Measurements from ENCODE around the gene ZNF837. TPM values are rescaled to one million over a fixed set of nuclear protein-coding genes. Genes with fewer than 3 reads are reported as not detected.
A peak's percentile ranks its signal among the peaks of the same experiment; 100 is the strongest.

The ZNF837 gene
- total RNA-seq, 1 experiment from 2014 or later: 4.9 TPM

- TF ChIP-seq ZNF425 (CRISPR knock-in tag; conservative IDR thresholded peaks at IDR 0.05) (no peak), HMGA2 (CRISPR knock-in tag; IDR thresholded peaks at IDR 0.05) (no peak), FOXJ3 (CRISPR knock-in tag; IDR thresholded peaks at IDR 0.05; ENCODE audit: borderline replicate concordance) (no peak), IRF2 (CRISPR knock-in tag; IDR thresholded peaks at IDR 0.05; ENCODE audit: borderline replicate concordance, low read depth) (no peak), HMGXB4 (CRISPR knock-in tag; IDR thresholded peaks at IDR 0.05) (peak; percentile 70; the same call in 1 of the 2 replicates), ZNF396 (CRISPR knock-in tag; IDR thresholded peaks at IDR 0.05; ENCODE audit: borderline replicate concordance) (no peak), ATF1 (CRISPR knock-in tag; IDR thresholded peaks at IDR 0.05) (0 out of 2 replicates have a peak, but pooled peaks have one; percentile 21), NFATC4 (CRISPR knock-in tag; IDR thresholded peaks at IDR 0.05) (no peak), GRHL2 (CRISPR knock-in tag; IDR thresholded peaks at IDR 0.05; ENCODE audit: insufficient replicate concordance, severe bottlenecking) (no peak), ZNF281 (CRISPR knock-in tag; IDR thresholded peaks at IDR 0.05) (no peak), NFE2L1 (CRISPR knock-in tag; IDR thresholded peaks at IDR 0.05) (no peak), ESRRA (CRISPR knock-in tag; IDR thresholded peaks at IDR 0.05; ENCODE audit: borderline replicate concordance) (no peak), ZNF219 (CRISPR knock-in tag; IDR thresholded peaks at IDR 0.05; ENCODE audit: borderline replicate concordance) (no peak), SMAD4 (CRISPR knock-in tag; IDR thresholded peaks at IDR 0.05) (0 out of 2 replicates have a peak, but pooled peaks have one; percentile 43), TCF7 (CRISPR knock-in tag; IDR thresholded peaks at IDR 0.05; ENCODE audit: low read depth) (no peak), NFYB (CRISPR knock-in tag; conservative IDR thresholded peaks at IDR 0.05; ENCODE audit: low read depth) (peak; percentile 74), ZNF138 (CRISPR knock-in tag; conservative IDR thresholded peaks at IDR 0.05) (no peak), ELF4 (CRISPR knock-in tag; IDR thresholded peaks at IDR 0.05; ENCODE audit: low read depth) (no peak), GTF2I (CRISPR knock-in tag; conservative IDR thresholded peaks at IDR 0.05) (no peak), ETV6 (CRISPR knock-in tag; IDR thresholded peaks at IDR 0.05) (peak; percentile 60)
- TF ChIP-seq, protein P1, sequence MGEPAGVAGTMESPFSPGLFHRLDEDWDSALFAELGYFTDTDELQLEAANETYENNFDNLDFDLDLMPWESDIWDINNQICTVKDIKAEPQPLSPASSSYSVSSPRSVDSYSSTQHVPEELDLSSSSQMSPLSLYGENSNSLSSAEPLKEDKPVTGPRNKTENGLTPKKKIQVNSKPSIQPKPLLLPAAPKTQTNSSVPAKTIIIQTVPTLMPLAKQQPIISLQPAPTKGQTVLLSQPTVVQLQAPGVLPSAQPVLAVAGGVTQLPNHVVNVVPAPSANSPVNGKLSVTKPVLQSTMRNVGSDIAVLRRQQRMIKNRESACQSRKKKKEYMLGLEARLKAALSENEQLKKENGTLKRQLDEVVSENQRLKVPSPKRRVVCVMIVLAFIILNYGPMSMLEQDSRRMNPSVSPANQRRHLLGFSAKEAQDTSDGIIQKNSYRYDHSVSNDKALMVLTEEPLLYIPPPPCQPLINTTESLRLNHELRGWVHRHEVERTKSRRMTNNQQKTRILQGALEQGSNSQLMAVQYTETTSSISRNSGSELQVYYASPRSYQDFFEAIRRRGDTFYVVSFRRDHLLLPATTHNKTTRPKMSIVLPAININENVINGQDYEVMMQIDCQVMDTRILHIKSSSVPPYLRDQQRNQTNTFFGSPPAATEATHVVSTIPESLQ (CRISPR knock-in tag; IDR thresholded peaks at IDR 0.05): no peak
- TF ChIP-seq, protein P2, sequence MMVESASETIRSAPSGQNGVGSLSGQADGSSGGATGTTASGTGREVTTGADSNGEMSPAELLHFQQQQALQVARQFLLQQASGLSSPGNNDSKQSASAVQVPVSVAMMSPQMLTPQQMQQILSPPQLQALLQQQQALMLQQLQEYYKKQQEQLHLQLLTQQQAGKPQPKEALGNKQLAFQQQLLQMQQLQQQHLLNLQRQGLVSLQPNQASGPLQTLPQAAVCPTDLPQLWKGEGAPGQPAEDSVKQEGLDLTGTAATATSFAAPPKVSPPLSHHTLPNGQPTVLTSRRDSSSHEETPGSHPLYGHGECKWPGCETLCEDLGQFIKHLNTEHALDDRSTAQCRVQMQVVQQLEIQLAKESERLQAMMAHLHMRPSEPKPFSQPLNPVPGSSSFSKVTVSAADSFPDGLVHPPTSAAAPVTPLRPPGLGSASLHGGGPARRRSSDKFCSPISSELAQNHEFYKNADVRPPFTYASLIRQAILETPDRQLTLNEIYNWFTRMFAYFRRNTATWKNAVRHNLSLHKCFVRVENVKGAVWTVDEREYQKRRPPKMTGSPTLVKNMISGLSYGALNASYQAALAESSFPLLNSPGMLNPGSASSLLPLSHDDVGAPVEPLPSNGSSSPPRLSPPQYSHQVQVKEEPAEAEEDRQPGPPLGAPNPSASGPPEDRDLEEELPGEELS (CRISPR knock-in tag; IDR thresholded peaks at IDR 0.05): no peak; the same call in none of the 2 replicates
- TF ChIP-seq, protein P3, sequence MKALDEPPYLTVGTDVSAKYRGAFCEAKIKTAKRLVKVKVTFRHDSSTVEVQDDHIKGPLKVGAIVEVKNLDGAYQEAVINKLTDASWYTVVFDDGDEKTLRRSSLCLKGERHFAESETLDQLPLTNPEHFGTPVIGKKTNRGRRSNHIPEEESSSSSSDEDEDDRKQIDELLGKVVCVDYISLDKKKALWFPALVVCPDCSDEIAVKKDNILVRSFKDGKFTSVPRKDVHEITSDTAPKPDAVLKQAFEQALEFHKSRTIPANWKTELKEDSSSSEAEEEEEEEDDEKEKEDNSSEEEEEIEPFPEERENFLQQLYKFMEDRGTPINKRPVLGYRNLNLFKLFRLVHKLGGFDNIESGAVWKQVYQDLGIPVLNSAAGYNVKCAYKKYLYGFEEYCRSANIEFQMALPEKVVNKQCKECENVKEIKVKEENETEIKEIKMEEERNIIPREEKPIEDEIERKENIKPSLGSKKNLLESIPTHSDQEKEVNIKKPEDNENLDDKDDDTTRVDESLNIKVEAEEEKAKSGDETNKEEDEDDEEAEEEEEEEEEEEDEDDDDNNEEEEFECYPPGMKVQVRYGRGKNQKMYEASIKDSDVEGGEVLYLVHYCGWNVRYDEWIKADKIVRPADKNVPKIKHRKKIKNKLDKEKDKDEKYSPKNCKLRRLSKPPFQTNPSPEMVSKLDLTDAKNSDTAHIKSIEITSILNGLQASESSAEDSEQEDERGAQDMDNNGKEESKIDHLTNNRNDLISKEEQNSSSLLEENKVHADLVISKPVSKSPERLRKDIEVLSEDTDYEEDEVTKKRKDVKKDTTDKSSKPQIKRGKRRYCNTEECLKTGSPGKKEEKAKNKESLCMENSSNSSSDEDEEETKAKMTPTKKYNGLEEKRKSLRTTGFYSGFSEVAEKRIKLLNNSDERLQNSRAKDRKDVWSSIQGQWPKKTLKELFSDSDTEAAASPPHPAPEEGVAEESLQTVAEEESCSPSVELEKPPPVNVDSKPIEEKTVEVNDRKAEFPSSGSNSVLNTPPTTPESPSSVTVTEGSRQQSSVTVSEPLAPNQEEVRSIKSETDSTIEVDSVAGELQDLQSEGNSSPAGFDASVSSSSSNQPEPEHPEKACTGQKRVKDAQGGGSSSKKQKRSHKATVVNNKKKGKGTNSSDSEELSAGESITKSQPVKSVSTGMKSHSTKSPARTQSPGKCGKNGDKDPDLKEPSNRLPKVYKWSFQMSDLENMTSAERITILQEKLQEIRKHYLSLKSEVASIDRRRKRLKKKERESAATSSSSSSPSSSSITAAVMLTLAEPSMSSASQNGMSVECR (CRISPR knock-in tag; IDR thresholded peaks at IDR 0.05; ENCODE audit: borderline replicate concordance): peak; percentile 91
These were observed 27.6 kb upstream of the ZNF837 start, which contains the start of gene ZNF584 (continued) for GRCh38 chr19:58408152-58409009.
